ENCODE results near the gene BRK1. TPM values are rescaled to one million over a fixed set of nuclear protein-coding genes. Genes with fewer than 3 reads are reported as not detected.
"Not testable (repeated sequence)": the region's sequence is repeated elsewhere in the genome, so short reads cannot be mapped to it uniquely, and the experiment has no call there.

The BRK1 gene
- total RNA-seq, 1 donor from 2014 or later: 158 TPM

GRCh38 chr3:10142707-10143560, 27.5 kb downstream of the BRK1 start:
- DNase-seq (ENCODE audit: low spot score): no peak

GRCh38 chr3:10145685-10146084, 30.2 kb downstream of the BRK1 start:
- no peak for DNase-seq (ENCODE audit: low spot score)

- DNase-seq (ENCODE audit: low spot score): no peak
Observed at GRCh38 chr3:10149226-10149625, 33.8 kb downstream of the BRK1 start.

GRCh38 chr3:10150987-10151386, 35.5 kb downstream of the BRK1 start:
- no peak for DNase-seq (ENCODE audit: low spot score)

- DNase-seq (ENCODE audit: low spot score): no peak
Observed at GRCh38 chr3:10154335-10155122, 39.1 kb downstream of the BRK1 start.

- no peak for DNase-seq (ENCODE audit: low spot score)
Observed at GRCh38 chr3:10155123-10155472, 39.6 kb downstream of the BRK1 start.

- no peak for DNase-seq (ENCODE audit: low spot score)
Observed at GRCh38 chr3:10155658-10156057, 40.2 kb downstream of the BRK1 start.

GRCh38 chr3:10157031-10157430, 41.6 kb downstream of the BRK1 start:
- no peak for DNase-seq (ENCODE audit: low spot score)

GRCh38 chr3:10158555-10158954, 43.1 kb downstream of the BRK1 start:
- DNase-seq (ENCODE audit: low spot score): not testable (repeated sequence)

- no peak for DNase-seq (ENCODE audit: low spot score)
Observed at GRCh38 chr3:10160346-10160745, 44.9 kb downstream of the BRK1 start.

GRCh38 chr3:10160925-10161324, 45.5 kb downstream of the BRK1 start:
- DNase-seq (ENCODE audit: low spot score): no peak

- DNase-seq (ENCODE audit: low spot score): no peak
Observed at GRCh38 chr3:10162185-10162584, 46.7 kb downstream of the BRK1 start.

GRCh38 chr3:10164201-10164545, 48.7 kb downstream of the BRK1 start:
- DNase-seq (ENCODE audit: low spot score): not testable (repeated sequence)

GRCh38 chr3:10164546-10165393, 49.3 kb downstream of the BRK1 start, which contains the start of gene IRAK2:
TSS of gene IRAK2 (plus strand) at chr3:10164919. CDS start at chr3:10164955, 36 bp downstream.
- peak; percentile 79 for DNase-seq (ENCODE audit: low spot score)

GRCh38 chr3:10166213-10166604, 50.7 kb downstream of the BRK1 start:
- DNase-seq (ENCODE audit: low spot score): no peak

GRCh38 chr3:10169000-10169496, 53.6 kb downstream of the BRK1 start:
- DNase-seq (ENCODE audit: low spot score): no peak

- DNase-seq (ENCODE audit: low spot score): no peak
Observed at GRCh38 chr3:10170915-10171478, 55.5 kb downstream of the BRK1 start.

- DNase-seq (ENCODE audit: low spot score): no peak
Observed at GRCh38 chr3:10173095-10173925, 57.8 kb downstream of the BRK1 start.

GRCh38 chr3:10173926-10174435, 58.5 kb downstream of the BRK1 start:
- peak; percentile 71 for DNase-seq (ENCODE audit: low spot score)

- not testable (repeated sequence) for DNase-seq (ENCODE audit: low spot score)
Observed at GRCh38 chr3:10175334-10175733, 59.9 kb downstream of the BRK1 start.
